ENCODE measurements around the gene FAM3A.

Gene FAM3A

DNA sequence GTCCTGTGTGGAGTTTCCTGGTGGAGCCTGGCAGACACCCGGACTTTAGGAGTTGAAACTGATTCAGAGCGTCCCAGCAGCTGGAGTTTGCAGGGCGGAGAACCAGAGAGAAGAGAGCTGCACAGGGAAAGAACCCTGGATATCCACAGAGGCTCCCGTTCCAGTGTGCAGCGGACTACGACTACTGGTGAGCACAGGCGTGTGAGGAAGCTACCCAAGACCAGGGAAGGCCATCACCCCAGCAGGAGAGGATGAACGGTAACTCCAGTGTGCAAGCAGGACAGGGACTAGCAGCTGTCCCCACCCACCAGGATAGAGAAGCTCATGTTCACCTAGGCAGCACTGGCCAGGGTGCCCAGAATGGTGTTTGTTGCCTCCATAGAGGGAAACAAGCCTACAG is 39.2 kb downstream of the FAM3A start:
- no peak for DNase-seq

DNA sequence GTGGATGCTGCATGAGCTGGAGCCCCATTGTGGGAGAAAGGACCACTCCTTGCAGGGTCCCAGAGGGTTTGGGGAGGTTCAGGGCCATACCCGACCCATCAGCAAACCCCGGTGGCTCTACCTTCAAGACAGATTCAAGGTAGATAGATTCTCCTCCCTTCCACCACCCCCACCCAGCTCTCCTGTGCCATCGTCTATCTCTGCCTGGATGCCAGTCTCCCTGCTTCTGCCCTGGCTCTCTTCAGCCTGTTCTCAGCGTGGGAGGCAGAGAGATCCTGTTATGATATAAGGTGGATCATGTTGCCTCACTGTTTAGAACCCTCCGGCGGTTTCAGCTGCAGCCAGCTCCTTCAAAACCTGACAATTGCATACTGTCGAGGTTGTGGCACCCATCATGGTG is 42.3 kb downstream of the FAM3A start:
- no peak for DNase-seq

DNA sequence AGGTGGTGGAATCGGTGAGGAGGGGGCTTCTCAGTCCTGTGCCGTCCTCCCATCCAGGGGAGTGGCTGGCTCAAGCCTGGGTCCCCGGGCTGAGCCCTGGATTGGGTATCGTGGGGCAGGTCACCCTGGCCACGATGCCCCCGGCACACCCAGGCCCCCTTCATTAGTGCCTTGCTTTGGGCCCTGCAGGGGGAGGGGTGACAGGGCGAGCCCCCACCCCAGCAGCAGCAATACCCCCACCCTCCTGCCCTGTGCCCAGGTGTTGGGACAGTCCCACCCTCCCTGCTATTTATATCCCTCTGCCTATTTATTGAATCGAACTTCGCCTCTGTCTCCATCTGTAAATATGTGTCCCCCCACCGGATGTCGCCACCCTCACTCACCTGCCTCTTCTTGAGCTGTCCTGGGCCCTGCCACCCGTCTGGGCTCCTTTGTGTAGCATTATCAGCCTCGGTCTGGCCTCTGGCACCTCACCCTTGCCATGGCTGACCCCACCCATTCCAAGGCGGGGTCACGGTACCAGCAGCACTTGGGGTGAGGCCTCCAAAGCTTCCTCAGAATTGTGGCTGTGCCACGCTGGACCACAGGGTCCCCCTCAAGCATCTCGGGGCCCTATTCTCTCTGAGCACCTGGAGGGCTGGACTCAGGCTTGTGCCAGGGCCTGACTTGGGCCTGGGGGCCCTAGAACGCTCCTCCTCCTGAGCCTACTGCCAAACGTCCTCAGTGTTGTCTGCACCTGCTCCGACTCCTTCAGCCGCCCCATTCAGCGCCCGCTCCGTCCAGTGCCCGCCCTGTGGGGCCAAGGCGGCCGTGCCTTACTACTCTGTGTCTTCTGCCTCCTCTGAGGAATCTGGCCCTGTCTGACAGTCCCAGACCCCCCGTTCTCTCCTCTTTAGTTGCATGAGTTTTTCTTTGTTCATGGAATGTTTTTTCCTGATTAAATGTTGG is 43.1 kb downstream of the FAM3A start:
- no peak for DNase-seq

DNA sequence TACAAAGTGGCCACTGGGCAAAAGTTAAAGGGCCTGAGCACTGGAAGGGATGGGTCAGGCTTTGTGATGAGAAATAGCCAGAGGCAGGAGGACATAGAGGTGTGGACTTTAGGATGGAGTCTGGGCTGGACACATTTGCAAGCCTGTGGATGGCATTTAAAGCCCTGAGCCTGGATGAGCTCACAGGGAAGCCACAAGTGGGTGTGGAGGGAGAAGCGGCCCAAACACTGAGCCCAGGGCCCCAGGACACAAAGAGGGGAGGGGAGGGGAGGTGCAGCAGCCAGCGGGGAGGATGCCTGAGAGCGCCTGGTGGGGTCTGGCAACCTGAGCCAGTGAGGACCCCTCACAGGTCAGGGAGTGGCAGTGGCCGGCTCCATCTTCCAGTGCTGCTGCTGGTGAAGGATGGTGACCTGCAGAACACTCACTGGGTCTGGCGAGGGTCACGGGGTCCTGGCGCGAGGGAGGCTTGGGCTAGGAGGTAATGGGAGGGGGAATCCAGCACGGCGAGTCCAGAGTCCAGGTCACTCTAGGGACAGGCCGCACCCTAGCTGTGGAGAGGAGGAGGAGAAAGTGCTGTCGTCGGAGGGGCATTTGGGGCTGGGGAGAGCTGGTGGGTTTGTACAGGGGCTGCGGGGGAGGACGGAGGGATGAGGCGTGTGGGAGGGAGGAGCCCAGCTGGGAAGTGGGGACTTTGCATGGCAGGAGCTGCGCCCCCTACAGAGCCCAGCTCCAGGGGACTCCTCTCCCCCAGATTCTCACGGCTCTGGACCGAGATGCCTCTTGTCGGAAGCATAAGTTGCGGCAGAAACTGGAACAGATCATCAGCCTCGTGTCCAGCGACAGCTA is 44.0 kb downstream of the FAM3A start:
- DNase-seq, result no peak

DNA sequence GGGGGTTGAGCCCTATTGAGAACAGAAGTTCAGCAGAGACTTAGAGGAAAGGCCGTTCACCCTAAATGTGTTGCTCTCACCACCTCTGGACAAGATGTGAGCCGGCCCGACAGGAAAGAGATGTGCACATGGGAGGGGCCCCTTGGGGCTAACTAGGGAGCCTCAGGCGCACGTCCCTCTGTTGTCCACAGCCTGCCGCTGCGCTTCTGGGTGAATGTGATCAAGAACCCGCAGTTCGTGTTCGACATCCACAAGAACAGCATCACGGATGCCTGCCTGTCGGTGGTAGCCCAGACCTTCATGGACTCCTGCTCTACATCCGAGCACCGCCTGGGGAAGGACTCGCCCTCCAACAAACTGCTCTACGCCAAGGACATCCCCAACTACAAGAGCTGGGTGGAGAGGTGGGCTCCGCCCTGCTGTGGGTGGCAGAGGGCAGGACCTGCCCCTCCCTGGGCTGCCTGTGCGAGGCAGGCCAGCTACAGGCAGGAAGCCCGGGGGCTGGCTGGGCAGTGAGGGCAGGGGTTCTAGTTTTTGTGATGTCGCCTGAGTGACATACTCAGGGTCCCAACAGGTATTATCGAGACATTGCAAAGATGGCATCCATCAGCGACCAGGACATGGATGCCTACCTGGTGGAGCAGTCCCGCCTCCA is 45.0 kb downstream of the FAM3A start:
- DNase-seq, result no peak

DNA sequence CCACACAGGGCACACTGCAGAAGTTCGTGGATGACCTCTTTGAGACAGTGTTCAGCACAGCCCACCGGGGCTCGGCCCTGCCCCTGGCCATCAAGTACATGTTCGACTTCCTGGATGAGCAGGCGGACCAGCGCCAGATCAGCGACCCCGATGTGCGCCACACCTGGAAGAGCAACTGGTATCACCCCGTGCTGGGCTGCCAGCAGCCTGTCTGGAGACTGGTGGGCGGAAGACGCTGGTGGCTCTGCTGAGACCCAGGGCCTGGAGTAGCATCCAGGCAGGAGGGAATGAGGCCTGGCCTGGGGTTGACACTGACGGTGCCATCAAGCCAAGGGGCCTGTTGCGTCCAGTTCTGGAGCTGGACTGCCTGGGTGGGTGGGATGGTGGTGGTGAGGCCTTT is 45.6 kb downstream of the FAM3A start:
- DNase-seq, result no peak

DNA sequence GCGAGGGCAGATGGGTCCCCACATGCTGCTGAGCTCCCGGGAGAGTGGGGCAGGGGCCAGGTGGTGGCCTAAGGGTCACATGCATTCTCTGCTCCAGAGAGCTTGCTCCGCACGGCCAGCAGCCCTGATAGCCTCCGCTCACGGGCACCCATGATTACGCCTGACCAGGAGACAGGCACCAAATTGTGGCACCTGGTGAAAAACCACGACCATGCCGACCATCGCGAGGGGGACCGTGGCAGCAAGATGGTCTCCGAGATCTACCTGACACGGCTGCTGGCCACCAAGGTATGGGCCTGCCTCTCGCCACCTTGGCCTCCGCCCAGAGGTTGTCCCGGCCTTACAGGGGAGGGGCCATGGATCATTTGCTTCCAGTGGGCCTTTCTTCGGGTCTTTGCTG is 46.2 kb downstream of the FAM3A start:
- no peak for DNase-seq

DNA sequence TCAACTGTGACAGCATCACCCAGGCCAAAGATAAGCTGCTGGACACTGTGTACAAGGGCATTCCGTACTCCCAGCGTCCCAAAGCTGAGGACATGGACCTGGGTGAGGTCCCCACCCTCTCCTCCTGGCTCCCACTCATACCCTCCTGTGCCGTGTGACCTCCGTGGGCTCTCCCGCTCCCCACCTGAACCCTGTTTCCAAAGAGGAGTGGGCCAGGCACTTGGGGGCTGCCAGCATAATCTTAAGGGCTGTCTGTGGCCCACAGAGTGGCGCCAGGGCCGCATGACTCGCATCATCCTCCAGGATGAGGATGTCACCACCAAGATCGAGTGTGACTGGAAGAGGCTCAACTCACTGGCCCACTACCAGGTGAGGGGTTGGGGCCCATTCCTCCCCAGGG is 46.9 kb downstream of the FAM3A start:
- DNase-seq, result no peak

DNA sequence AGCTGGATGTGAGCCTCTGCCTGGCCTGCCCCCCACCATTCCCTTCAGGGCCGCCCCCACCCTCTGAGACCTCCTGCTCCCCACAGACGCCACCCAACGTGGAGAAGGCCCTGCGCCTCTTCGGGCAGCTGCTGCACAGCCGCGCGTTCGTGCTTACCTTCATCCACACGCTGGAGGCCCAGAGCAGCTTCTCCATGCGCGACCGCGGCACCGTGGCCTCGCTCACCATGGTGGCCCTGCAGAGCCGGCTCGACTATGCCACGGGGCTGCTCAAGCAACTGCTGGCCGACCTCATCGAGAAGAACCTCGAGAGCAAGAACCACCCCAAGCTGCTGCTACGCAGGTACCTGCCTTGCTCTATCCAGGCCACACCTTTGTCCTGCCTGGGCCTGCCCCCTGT is 47.8 kb downstream of the FAM3A start:
- DNase-seq, result no peak

DNA sequence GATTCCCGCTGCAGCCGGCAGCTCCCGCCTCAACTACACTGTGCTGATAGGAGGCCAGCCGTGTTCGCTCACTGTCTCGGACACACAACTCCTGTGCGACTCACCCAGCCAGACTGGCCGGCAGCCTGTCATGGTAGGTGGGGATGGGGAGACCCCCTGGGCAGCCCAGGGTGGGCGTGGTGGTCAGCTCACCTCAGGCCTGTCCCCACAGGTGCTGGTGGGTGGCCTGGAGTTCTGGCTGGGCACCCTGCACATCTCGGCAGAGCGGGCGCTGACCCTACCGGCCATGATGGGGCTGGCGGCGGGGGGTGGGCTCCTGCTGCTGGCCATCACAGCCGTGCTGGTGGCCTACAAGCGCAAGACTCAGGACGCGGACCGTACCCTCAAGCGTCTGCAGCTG is 48.5 kb downstream of the FAM3A start:
- no peak for DNase-seq

DNA sequence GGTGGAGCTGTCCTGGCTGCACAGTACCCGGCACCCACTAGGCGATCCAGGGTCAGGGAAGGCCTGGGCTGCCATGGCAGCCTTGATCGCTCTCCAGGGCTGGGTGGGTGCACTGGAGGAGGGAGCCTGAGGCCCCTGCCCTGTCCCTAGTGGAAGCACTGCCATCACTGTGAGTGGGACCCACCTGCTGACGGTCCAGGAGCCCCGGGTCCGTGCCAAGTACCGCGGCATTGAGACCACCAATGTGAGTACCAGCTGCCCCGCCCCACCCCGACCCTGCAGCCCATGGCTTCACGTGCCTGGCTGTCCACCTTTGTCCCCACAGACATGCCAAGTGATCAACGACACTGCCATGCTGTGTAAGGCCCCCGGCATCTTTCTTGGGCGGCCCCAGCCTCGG is 49.1 kb downstream of the FAM3A start:
- no peak for DNase-seq

DNA sequence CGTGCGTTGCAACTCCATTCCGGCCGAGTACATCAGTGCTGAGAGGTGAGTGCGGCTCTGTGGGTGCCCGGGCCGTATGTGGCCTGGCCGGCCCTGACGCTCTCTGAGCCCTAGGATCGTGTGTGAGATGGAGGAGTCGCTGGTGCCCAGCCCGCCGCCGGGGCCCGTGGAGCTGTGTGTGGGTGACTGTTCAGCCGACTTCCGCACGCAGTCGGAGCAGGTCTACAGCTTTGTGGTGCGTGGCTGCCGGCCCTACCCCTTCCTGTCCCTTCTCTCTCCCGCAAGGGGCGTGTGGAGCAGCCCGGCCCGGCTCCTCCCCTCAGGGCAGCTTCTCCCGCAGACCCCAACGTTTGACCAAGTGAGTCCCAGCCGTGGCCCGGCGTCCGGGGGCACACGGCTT is 50.0 kb downstream of the FAM3A start:
- no peak for DNase-seq

DNA sequence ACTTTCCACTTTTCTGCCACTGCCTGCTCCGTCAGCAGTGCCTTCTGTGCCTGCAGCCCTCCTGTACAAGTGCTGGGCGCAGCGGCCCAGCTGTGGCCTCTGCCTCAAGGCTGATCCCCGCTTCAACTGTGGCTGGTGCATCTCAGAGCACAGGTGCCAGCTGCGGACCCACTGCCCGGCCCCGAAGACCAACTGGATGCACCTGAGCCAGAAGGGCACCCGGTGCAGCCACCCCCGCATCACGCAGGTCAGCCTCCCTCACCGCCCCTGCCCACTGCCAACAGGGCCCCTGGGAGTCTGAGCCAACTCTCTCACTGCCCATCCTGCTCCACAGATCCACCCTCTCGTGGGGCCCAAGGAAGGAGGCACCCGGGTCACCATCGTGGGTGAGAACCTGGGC is 50.4 kb downstream of the FAM3A start:
- no peak for DNase-seq

DNA sequence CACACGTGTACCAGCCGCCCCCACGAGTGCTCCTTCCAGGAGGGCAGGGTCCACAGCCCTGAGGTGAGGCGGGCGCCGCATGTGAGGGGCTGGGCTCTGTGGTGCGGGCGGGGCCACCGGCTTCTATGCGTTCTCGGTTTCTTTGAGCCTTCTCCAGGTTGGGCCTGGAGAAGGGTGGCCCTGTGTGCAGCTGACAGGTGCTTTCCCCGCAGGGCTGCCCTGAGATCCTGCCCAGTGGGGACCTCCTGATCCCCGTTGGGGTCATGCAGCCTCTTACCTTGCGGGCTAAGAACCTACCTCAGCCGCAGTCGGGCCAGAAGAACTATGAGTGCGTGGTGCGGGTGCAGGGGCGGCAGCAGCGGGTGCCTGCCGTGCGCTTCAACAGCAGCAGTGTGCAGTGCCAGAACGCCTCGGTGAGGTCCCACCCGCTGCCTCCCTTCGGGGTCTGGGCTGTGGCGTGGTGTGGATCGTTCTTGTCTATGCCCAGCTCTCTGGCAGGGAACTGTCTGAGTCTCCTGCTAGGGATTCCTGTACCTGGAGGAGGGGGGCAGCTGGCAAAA is 51.1 kb downstream of the FAM3A start:
- no peak for DNase-seq

DNA sequence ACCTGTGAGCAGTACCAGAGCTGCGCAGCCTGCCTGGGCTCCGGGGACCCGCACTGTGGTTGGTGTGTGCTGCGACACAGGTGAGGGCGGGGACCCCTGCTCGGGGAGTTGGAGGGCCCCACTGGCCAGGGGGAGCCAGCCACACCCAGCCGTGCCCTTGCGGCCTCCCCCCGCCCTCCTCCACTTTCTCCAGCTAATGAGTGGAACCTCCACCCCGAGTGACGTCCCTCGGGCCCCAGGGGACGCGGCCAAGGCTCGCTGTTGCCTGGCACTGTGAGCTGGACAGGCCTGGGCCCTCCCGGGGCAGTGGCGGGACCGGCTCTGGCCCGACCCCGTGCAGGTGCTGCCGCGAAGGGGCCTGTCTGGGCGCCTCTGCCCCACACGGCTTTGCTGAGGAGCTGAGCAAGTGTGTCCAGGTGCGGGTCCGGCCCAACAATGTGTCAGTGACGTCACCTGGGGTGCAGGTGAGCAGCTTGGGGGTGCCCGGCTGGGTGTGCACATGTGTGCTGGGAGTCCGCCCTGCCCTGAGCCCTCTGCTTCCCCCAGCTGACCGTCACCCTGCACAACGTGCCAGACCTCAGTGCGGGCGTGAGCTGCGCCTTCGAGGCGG is 52.3 kb downstream of the FAM3A start:
- no peak for DNase-seq

DNA sequence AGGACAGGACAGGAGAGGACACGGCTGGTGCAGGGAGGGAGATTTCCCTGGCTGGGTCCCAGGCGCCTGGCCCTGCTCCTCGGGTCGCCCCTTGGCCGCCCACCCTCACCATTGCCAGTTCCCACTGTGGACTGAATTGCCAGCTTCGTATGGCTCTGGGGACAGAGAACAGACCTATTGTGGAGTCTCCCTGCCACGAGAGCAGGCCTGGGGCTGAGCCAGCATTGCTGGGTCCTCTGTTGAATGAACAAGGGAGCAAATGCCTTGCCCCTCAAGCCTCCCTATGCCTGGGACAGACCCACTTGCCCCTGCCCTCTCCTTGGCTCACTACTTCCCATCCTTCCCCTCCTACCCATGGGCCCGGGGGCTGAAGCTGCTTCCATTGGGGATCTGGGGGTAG is 53.6 kb downstream of the FAM3A start:
- DNase-seq, result no peak

DNA sequence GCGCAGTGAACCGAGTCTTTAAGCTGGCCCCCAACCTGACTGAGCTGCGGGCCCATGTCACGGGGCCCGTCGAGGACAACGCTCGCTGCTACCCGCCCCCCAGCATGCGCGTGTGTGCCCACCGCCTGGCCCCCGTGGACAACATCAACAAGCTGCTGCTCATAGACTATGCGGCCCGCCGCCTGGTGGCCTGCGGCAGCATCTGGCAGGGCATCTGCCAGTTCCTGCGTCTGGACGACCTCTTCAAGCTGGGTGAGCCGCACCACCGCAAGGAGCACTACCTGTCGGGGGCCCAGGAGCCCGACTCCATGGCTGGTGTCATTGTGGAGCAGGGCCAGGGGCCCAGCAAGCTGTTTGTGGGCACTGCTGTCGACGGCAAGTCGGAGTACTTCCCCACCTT is 55.7 kb downstream of the FAM3A start:
- no peak for DNase-seq

DNA sequence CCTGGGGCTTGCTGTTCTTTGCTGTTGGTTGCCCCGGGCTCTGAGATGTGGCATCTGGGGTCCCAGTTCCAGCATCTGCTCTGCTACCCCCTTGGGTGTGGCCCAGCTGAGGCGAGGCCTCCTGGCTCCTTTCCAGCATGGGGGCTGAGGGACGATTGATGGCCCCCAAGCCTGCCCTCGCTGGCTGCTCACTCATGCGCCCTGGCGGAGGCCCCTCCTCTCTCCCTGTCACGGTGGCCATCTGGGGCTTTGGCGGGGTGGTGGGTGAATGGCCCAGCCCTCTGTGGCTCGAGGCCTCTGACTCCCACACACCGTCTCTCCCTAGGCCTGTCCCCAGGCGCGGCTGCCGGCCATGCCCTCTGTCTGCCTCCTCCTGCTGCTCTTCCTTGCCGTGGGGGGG is 56.2 kb downstream of the FAM3A start:
- DNase-seq, result no peak

DNA sequence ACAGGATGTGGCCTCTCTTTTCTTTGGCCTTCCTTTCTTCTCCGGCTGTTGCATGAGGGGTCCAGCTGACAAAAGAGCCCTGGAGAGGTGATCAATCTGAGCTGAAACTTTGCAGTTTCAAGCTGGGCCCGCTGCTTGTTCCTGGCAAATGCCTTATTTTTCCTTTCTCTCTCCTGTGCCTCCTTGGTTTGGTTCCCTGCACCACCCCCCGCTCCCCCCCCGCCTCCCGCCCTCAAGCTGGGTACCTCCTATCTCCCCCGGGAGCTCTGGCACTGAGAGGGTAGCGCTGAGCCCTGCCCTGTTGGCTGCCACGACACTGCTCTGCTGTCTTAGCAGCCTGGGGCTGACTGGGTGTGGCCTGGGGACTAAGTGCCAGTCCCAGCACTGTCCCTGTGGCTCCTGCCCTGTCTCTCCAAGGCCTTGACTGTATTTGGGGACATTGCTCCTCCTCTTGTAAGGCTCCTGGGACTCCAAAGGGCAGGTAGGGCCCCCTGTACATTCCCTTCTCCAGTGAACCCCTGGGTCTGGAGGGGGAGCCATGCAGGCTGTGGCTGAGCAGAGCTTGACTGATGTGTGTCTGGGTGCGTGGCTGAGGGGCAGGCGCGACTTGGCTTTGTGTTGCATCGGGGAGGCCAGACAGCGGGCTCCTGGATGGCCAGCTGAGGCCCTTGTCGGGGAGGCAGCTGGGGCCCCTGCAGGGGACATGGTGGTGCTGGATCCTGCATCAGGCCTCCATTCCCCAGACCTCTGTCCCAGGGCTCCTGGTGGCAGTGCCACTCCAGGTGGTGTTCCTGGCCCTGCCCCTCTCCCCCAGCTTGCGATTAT is 56.9 kb downstream of the FAM3A start:
- DNase-seq, result no peak

DNA sequence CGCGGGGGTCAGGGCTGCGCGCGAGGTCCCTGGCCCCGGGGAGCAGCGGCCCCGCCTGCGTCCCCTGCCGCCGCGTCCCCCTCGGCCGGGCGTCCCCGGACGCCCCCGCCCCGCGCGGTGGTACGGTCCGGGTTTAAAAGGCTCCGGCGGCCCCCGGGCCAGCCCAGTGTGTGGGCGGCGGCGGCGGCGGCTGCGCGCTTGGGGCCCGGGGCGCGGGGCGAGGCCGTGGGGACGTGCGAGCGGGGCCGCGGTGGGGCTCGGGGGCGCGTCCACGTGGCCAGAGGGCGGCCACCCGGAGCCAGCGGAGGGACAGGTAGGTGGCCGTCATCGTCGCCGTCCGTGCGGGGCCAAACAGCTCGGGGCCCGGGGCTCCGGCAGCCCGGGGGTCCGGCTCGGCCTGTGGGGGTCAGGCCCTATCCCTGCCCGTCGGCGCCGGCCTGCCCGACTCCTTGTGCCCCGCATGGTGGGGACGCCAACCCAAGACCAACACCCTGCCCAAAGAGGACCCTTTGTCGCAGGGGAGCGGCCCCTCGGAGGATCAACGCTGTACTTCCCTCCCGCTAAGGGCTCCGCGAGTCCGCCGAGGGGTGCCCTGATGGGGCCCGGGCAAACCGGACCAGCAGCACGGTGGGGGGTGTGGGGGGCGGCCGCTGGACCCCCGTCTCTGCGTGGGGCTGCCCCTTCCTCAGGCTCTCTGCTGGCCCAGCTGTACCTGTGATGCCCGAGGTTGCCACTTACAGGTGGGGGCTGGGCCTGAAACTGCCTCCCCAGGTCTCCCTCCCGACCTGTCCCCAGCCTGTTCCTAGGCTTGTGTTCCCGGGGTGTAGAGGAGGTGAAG is 57.7 kb downstream of the FAM3A start, which contains the start of gene PLXNA3:
PLXNA3 (plus strand) TSS at position 166 of the 838 bp plus-strand sequence. CDS start 1,903 bp downstream, outside the sequence.
- DNase-seq, result peak; percentile 40
